ENCODE results near the gene WDR72. TPM values are rescaled to one million over a fixed set of nuclear protein-coding genes. Genes with fewer than 3 reads are reported as not detected.

The WDR72 gene
- total and polyA plus RNA-seq, 7 donors: not detected

DNA sequence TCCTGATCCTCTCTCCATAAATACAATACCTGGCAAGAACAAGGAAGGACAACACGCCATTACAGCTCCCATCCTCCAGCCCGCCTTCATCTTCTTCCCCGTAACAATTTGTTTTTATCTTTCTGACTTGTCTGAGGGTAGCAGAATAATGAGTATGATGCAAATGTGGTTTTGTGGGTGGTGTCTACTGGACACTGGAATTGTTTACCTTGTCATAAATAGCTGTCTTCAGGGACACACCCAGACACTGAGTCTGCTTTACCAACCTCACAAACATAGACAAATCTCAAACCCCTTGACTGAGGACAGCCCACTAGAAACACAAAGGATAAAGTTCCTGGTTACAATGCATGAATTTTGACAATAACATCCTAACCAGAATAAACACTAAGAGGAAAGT, 13.4 kb downstream of the WDR72 start:
- ATAC-seq (no peak), DNase-seq (no peak)
- no peaks in the 10 kb centered on the region for H3K4me1 ChIP-seq
- no peaks in the 10 kb centered on the region for H3K9me3 ChIP-seq
- WGBS, 3 donors: 91 to 97% (median 93%) methylated on average over 3 of the region's 3 CpGs
- TF ChIP-seq, protein P1, sequence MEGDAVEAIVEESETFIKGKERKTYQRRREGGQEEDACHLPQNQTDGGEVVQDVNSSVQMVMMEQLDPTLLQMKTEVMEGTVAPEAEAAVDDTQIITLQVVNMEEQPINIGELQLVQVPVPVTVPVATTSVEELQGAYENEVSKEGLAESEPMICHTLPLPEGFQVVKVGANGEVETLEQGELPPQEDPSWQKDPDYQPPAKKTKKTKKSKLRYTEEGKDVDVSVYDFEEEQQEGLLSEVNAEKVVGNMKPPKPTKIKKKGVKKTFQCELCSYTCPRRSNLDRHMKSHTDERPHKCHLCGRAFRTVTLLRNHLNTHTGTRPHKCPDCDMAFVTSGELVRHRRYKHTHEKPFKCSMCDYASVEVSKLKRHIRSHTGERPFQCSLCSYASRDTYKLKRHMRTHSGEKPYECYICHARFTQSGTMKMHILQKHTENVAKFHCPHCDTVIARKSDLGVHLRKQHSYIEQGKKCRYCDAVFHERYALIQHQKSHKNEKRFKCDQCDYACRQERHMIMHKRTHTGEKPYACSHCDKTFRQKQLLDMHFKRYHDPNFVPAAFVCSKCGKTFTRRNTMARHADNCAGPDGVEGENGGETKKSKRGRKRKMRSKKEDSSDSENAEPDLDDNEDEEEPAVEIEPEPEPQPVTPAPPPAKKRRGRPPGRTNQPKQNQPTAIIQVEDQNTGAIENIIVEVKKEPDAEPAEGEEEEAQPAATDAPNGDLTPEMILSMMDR (IDR thresholded peaks at IDR 0.05): no peak
- no peak overlapping the region for H3K4me3 ChIP-seq
- no peaks in the 10 kb centered on the region for H3K36me3 ChIP-seq (ENCODE audit: insufficient read depth in 1 of 2, low read depth in 1 of 2)
- intact Hi-C loops (cut with DNase I): no loop called here
- H3K27me3 ChIP-seq (ENCODE audit: insufficient read depth in 3 of 3, low read length in 2 of 3): no peaks in the 10 kb centered on the region
- H3K27ac ChIP-seq: no peak overlapping the region

DNA sequence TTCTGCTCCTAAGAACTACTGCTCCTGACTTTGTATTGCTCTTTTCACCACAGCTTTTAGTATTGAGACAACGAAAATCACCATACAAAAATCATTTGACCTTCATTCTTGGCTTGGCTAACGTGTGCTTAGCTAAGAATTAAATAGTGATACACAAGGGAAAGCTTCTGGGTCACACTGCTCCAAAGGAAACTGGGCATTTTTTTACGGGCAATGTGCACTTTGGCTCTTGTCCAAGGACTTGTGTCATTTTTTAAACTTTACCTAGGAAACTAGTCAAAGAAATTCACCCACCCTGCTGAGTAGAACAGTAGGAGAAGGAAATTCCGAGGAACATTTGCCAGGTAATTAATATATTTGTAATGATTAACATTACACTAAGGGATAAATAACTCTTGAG, 19.8 kb downstream of the WDR72 start:
- ATAC-seq: no peak
- no peaks in the 10 kb centered on the region for H3K36me3 ChIP-seq (ENCODE audit: insufficient read depth in 1 of 2, low read depth in 1 of 2)
- H3K4me3 ChIP-seq: no peak overlapping the region
- 20 to 29% (median 24%) methylated on average over 4 of the region's 4 CpGs for WGBS, 3 donors
- H3K27me3 ChIP-seq (ENCODE audit: insufficient read depth in 3 of 3, low read length in 2 of 3): no peaks in the 10 kb centered on the region
- TF ChIP-seq, protein P1 (IDR thresholded peaks at IDR 0.05): no peak
- no peak for DNase-seq
- no peaks in the 10 kb centered on the region for H3K9me3 ChIP-seq
- H3K27ac ChIP-seq: no peak overlapping the region
- H3K4me1 ChIP-seq: no peaks in the 10 kb centered on the region
- intact Hi-C loops (cut with DNase I): no loop called here

DNA sequence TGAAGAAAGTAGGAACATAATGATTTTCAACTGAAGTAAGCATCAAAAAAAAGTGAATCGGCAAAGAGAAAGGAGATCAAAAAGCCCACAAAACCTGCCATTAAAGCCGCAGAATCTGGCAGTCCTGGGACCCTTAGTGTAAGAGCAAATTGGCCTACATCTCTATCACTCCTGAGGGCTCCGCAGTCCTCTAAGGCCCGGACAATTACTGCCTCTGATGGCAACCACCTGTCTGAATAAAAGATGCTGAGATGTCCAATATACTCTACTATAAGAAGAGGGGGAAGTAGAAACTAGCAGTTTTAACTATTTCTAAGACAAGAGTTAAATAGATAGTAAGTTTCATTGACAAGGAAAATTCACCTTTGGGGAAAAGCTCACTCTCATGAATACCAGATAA, 20.3 kb downstream of the WDR72 start:
- H3K4me3 ChIP-seq: no peak overlapping the region
- no peak overlapping the region for H3K27ac ChIP-seq
- WGBS, 3 donors: 77 to 85% (median 82%) methylated on average over 4 of the region's 4 CpGs
- H3K27me3 ChIP-seq (ENCODE audit: insufficient read depth in 3 of 3, low read length in 2 of 3): no peaks in the 10 kb centered on the region
- ATAC-seq (no peak), DNase-seq (no peak)
- TF ChIP-seq, protein P1 (IDR thresholded peaks at IDR 0.05): no peak
- H3K36me3 ChIP-seq (ENCODE audit: insufficient read depth in 1 of 2, low read depth in 1 of 2): no peaks in the 10 kb centered on the region
- no peaks in the 10 kb centered on the region for H3K9me3 ChIP-seq
- no peaks in the 10 kb centered on the region for H3K4me1 ChIP-seq
- intact Hi-C loops (cut with DNase I): no loop called here

DNA sequence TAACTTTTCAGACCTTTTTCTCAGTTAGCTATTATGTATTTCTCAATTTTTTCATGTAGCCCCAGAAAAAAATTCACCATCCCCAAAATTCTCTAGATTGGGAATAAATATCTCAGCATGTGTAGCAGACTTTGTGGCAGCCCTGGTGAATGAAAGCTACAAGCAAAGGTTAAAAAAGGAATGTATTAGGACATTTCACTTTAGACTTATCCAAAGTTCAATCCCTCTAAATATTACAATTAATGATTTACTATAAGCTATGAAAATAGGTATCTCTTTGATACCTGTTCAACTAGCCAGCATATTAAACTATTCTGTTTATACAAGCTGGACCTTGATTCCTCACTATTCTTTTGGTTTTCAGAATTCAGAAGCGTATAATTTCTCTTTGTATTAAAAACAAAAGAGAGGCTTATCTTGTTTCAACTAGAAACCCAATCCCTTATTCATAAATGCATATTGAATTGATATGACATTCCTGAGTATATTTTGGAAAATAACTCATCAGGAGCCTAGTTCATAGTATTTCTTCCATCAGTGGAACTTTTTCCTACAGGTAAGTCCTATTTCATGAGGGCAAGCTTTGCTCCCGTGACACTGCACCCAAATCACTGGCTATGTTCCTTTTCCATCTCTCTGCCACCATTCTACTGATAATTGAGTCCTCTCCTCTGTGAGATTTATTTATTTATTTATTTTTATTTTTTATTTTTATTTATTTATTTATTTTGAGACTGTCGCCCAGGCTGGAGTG, 38.0 kb downstream of the WDR72 start:
- intact Hi-C loops (cut with DNase I): no loop called here
- DNase-seq (no peak), ATAC-seq (no peak)
- Histone ChIP-seq H3K36me3 (ENCODE audit: insufficient read depth in 1 of 2, low read depth in 1 of 2) (no peaks in the 10 kb centered on the region), H3K9me3 (no peaks in the 10 kb centered on the region), H3K4me3 (no peak overlapping the region), H3K27me3 (ENCODE audit: insufficient read depth in 3 of 3, low read length in 2 of 3) (no peaks in the 10 kb centered on the region), H3K27ac (no peak overlapping the region), H3K4me1 (no peaks in the 10 kb centered on the region)
- TF ChIP-seq, protein P1 (IDR thresholded peaks at IDR 0.05): no peak
- WGBS, 3 donors: 91 to 92% (median 92%) methylated on average over 3 of the region's 3 CpGs
